Measurements from ENCODE around the gene SCARB1.

The SCARB1 gene

DNA sequence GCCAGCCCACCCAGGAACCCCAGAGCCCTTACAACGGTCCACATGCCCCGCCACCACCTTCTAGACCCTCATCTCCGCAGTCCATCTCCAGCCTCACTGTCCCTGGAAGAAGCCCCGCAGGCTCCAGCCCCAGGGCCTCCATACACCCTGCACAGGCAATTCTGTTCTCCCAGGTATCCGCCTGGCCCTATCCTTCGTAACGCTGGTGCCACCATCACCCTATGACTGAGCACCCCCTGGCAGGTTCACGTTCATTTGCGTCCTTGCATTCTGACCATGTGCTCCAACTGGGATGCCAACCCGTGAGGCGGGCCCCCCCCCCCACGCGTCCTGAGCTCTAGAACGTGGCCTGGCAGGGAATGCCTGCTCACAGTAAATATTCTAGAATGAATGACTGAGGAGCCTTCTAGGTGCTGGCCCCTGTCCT, 675 bp upstream of the SCARB1 start:
- DNase-seq (ENCODE audit: low read depth, low spot score): no peak

DNA sequence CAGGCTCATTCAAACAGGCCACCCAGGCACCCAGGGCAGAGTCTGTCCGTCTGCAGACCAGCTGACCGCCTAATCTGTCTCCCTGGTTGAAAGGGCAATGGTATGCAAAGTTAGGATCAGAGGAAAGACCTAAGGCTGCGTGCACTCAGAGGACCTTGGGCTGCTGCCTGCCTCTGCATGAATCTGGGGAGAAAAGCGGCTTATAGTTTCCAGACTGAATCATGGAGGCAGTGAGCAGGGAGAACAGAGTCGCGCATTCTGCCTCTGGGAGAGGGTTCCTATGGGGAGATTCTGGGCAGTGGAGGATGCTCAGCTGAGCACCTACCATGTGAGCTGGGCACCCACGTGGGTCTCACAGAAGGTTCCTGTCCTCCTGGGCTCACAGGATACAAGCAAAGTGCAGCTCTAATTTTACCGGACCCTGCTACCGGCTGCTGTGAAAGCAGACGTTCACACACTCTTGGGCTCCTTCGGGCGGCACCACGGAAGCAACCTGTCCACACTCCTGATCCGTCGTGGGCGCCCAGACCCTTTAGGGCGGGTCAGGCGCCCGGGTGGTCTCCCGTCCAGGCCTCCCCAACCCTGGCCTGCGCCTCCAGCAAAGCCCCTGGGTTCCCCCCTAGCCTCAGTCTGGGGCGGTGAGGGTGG, 772 bp downstream of the SCARB1 start:
- DNase-seq (ENCODE audit: low read depth, low spot score): peak; percentile 44

DNA sequence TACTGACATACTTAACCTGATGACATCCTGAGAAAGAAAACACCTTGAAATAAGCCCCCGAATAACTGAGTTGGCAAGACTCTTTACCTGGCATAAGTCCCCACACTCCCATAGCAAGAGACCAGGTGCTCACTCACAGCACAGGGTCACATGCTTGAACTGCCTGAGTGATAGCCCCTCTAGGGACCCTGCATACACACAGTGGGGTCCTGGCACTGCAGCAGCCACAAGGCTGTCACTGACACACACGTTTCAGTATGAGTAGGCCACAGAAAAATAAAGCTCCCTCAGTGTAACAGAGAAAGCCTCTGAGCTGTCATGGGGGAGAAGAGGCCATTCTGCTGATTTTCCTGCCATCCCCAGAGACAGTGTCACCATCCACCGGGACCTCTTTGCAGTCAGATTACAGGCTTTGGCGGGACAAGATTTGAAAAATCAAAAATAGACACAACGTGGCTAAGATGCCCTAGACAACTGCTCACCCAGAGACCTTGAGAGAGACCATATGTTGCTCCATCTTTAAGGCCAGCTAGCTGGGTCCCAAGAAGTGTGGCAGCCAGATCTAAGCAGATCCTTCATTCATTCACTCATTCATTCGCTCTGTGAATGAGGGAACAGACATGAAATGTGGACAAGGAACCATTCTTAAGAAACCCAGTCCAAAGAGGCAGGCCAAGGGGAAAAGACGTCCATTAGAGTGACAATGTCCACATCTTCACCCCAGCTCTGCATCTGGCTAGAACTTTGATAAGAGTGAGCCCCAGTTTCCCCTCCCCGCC, 1.6 kb downstream of the SCARB1 start:
- no peak for DNase-seq (ENCODE audit: low read depth, low spot score)

DNA sequence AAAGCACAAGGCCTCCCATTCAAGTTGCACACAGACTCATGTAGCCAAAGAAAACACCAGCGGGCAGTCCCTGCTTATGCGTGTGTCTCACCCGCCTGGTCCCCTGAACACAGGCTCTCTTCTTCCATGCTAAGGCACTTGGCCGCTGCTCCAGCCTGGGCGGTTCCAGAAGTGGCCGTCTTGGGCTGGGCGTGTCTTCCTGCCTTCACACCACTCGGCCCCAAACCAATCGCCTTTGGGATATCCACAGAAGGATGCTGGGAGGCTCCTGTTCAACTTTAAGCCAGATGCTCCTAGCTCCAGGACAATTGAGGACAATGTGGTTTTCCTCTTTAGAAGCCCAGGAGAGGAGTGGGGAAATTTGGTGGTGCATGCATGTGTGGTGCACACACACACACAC, 2.2 kb downstream of the SCARB1 start:
- peak; percentile 80 for DNase-seq (ENCODE audit: low read depth, low spot score)

DNA sequence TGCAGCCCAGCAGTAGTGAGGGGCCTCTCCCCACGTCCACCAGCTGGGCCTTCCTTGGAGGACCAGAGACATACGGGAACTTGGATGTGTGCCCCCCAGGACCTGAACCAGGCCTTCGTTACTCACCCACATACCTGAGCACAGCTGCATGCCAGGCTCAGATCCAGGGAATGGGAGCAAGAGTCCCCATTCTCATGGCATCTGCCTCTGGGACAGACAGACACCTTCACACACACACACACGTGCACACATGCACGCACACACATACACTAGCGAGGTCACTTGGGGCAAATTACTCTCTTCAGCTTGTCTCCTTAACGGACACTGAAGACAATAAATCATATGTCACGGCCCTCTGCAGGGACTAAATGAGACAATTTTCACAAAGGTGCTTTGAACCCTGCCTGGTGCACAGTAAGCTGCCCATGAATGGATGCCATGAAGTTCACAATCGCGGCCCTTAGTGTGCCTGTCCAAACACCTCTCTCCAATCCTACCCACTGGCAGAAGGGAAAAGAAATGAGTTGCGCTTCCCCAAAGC, 5.7 kb downstream of the SCARB1 start:
- DNase-seq (ENCODE audit: low read depth, low spot score): no peak

DNA sequence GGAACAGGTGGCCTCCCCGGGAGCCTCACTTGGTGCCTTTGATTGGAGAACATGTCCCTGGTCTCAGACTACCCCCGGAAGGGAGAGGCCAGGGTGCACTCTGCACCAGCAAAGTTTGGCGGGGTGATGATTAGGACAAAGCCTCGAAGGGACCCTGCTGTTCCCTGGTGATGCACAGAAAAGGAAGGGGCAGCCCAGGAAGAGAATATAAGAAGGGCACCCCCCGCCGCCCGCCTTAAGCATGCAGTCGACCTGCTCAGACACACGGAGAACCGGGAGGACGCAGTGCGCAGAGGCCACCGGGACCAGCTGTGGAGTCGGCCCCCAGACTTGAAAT, 6.9 kb downstream of the SCARB1 start:
- no peak for DNase-seq (ENCODE audit: low read depth, low spot score)

DNA sequence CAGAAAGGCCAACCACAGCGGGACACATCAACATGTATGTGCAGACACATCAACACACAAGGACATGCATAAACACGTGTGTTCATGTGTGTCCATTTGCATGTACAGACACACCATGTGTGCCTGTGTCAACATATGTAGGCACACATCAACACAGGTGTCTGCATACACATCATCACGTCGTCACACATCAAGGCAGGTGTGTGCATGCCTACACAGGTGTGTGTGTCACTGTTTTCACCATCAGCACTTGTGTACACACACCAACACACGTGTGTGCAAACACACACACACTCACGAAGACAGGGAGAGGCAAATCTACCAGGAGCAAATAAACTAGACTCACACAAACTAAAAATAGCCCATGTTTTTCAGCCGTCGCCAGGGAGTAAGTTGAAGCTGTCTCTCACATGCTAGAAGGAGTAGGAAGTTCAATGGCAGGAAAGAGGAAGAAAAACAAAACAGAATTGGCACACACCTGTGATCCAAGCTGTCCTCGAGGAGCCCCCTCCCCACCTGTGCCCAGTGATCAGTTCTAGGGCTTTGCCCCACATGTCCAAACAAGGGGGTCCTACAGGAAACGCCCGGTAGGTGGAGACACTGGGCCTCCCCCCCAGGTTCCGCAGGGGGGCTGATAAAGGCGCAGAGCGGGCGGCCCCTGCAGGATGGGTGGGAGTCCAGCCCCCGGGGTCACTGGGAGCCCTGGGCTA, 7.4 kb downstream of the SCARB1 start:
- no peak for DNase-seq (ENCODE audit: low read depth, low spot score)

DNA sequence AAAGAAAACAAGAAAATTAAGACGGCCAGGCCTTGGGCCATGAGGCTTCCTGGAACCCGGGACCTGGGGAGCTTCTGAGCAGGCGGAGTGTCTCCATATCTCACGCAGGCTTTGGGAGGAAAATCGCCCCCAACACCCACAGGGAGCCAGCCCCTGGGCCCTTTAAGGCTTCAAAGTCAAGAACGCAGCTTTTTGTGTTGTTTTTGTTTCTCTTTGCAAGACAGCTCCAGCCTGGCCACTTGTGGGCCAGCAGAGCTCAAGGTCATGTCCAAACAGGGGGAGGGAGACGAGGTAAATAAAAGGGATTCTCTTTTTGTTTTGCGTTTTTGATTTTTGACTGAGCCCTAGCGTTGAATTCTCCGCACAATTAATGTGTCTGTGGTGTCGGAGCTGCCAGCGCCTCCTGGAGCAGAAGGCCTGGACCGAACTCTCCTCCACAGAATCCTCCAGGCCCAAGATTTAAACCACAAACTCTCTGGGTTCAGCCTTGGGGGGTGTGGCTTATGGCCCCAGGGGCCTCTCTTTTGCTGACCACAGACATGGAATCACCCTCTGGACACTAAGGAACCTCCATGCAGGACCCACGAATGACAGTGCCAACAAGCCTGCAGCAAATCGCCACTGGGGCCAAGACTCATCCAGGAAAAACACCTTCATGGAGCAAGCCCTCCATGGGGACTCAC, 8.2 kb downstream of the SCARB1 start:
- no peak for DNase-seq (ENCODE audit: low read depth, low spot score)

DNA sequence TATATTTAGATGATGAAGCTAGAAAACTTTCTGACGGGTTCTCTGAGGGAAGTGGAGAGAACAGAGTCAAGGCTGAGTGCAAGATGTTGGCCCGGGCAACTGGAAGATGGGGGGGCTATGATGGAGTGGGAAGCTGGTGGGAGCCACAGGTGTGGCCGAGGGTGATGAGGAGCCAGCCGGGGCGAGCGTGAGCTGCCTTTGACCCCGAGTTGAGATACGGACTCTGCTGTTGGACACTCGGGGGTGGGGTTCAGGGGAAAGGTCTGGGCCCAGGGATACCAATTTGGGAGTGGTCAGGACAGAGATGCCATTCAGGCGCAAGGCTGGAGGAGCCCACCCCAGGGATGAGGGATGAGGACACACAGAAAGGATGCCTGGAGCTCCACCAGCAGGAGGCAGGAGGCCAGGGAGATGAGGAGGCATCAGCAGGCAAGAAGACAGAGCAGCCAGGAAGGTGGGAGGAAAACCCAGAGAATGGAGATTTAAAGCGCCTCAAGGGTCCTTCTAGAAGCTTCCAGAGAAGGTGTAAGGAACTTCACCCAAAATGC, 9.0 kb downstream of the SCARB1 start:
- no peak for DNase-seq (ENCODE audit: low read depth, low spot score)

DNA sequence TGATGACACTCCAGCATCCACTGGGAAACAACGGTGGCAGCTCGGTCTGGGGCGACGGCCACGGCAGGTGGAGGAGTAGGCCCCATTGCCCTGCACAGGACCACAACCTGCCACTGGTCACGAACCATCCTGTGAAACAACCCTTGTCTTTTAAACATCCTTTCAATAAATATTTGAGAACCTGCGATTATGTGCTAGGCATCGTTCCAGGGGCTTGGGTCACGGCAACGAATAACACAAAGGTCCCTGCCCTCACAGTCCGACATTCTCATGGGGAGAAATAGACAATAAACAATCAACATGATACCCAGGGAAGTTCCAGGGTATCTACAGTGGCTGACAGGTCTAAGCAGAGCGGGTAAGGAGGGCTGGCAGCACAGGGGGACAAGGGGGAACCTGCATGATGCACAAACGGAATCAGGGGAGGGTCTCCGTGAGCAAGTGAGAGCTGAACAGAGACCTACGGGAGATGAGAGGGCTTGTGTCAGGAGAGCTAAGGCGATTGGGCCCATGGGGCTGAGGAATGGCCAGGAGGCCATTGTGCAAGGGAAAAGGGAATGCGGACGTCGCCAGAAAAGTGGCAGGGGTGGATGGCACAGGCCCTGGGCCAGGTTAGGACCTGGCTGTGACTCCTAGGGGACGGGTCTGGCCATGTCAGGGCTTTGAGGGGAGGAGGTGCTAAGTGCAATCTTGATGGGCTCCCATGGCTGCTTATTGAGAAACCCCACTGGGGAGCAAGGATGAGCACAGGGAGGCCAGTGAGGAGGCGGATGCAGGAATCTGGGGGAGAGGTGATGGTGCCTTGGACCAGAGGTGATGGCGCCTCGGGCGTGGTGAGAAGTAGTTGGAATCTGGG, 9.7 kb downstream of the SCARB1 start:
- DNase-seq (ENCODE audit: low read depth, low spot score): no peak

DNA sequence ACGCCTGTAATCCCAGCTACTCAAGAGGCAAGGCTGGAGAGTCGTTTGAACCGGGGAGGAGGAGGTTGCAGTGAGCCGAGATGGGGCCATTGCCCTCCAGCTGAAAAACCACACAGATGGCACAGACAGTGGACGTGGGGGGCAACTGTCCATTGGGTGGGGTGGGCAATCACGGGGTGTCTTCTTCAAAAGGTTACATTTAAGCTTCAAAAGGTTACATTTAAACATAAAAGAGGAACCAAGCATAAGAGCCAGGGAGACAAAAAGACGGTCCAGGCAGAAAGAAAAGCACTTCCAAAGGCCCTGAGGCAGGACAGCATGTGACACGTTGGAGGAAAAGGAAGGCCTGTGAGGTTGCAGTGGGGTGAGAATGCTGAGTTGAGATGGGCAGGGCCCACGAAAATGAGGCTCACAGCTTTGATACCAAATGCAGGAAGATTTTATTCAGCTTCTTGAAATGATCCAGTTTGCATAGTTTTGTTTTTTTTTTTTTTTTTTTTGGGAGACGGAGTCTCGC, 10.7 kb downstream of the SCARB1 start:
- DNase-seq (ENCODE audit: low read depth, low spot score): no peak

DNA sequence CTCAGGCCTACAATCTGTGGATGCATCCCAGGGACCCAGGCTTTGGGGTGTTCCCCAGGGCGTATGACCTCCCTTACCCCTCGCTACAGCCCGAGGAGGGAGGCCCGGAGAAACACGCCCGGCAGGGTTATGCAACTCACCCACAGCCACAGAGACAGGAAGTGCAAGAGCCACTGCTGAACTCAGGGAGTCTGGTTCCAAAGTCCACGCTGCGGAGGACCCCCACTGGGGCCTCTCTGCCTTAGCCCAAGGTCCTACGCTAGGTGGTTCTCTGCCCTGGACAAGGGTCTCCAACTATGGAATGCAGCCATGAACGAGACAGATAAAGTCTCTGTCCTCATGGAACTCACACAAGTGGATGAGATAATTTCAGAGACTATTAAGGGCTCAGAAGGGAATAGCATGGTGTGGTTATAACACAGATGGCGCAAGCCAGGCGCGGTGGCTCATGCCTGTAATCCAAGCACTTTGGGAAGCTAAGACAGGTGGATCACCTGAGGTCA, 11.3 kb downstream of the SCARB1 start:
- DNase-seq (ENCODE audit: low read depth, low spot score): no peak

DNA sequence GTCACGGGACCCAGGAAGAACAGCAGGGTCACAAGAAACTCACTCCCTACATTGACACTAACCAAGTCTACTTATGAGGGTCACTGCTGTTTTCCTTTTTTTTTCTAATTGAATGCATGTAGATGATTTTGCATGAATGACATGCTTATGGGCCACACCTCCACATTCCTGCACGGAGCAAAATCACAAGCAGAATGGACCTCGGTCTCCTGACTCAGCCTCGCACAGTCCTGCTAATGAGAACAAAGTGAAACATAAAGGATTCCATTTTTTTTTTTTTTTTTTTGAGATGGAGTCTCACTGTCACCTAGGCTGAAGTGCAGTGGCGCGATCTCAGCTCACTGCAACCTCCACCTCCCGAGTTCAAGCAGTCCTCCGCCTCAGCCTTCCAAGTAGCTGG, 12.3 kb downstream of the SCARB1 start:
- peak; percentile 37 for DNase-seq (ENCODE audit: low read depth, low spot score)

DNA sequence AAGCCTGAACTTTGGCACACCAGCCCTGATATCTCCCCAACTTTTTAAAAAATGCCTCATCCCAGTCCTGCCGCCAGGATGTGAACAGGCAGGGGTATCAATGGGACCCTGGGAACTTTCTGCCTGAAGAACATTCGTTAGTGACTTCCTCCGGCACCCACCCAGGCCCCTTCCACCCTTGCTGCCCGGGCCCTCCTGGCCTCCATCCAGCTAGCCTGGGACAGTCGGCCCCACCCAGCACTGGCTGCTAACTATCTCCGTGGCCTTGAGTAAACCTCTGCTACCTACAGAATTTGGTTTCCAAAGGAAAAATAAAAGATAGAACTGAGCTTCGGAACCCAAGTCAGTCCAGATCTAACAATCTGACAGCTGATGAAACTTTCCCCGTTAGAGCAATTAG, 14.3 kb downstream of the SCARB1 start:
- no peak for DNase-seq (ENCODE audit: low read depth, low spot score)

DNA sequence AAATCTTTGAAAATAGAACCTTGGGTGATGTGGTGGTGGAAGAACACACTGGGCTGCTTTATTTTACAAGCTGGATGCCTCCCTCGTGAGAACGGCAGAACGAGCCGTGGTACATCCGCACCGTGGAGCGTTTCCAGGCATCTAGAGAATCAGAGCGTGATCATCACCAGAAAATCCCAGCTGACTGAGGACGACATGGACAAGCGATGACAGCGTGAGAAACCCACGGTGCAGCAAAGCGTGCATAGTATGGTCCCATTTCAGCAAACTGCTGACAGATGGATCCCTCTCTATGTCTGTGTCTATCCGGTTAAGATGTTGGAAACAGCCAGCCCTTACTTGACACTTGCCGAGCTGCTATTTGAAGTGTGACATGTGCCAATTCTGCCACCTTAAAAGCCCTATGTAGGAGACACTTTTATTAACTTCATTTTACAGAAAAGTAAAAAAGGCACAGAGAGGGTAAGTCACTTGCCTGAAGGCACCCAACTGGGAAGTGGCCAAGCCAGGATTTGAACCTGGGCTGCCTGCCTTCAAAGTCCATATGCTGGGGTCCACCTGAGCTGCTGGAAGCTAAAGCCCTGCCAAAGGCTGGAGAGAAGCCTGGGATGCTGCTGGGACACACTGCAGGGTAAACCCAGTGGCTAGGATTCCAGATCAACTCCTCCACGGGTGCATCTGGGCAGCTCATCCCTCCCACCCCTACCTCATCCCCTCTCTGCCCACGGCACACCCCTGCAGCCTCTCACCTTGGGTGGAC, 14.9 kb downstream of the SCARB1 start:
- no peak for DNase-seq (ENCODE audit: low read depth, low spot score)

DNA sequence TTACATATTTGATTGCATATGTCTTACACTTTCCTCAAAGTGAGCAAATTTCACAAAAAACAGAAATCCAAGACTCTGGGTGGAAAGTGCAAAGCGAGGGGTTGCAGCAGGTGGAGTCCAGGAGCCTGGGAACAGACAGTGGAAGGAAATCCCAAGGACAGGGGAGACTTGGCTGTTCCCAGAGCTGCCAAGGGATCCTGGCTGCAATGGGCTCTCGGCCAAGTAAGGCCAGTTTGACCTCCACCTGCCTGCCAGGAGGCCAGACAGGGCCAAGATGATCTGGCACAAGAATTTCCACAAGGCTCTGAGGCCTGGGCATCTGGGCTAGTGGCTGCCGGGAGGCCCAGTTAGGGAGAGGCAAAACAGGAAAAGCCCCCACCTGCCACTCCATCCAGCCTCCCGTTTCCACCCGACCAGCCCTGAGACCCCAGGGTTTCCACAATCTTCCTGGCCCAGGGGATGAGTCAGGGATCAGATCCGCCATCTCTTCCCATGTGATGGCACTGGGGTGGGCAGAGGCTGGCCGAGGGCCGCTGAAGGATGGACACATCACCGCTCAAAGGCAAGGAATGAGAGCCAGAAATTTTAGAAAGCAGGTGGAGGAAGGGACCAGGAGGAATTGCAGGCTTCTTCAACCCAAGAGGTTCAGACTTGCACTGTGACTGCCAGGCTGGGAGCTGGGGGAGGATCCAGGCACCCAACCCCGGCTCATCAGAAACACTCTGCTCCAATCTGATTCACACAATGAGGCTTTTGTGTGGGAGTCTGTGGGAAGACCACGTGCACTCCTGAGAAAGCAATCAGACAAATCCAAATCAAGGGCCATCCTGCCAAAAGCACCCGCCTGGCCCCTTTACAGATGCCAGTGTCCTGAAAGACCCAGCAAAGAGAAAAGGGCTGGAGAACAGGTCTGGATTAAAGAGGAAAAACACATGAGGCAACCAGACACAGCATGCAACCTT, 16.3 kb downstream of the SCARB1 start:
- DNase-seq (ENCODE audit: low read depth, low spot score): peak; percentile 72

DNA sequence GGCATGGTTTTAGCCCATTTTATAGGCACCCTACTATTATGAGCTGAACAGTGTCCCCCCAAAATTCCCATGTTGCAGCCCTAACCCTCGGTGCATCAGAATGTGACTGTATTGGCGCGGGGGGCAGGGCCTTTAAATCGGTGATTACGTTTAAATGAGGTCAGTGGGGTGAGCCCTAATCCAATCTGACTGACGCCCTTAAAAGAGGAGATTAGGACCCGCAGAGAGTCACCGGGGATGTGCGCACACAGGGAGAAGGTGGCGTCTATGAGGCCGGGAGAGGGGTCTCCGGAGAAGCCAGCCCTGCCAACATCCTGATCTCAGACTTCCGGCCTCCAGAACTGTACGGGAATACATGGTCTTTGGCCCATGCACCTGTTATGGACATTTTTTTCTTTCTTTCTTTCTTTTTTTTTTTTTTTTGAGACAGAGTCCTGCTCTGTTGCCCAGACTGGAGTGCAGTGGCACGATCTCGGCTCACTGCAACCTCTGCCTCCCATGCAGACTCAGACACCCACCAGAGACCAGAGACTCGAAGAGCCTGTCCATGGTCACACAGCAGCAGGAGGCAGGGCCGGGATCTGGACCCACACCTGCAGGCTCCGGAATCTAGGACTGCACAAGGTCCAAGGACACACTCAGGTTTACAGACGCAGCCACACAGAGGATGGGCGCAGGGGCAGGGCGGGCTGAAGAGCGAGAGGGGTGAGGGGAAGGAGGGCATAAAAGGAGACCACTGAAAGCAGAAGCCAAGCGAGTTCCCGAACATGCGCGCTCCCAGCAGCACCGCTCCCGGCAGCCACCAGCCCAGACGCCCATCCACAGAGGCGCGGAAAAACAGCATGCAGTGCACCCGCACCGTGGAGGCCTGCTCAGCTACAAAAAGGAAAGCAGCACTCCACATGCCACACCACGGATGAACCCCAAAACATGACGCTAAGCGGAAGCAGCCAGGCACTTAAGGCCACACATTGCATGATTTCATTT, 19.0 kb downstream of the SCARB1 start:
- DNase-seq (ENCODE audit: low read depth, low spot score): no peak
